Measurements from ENCODE around the gene CHEK2. TPM values are rescaled to one million over a fixed set of nuclear protein-coding genes. Genes with fewer than 3 reads are reported as not detected.

Gene CHEK2
- total and polyA plus RNA-seq, 10 donors, result 8.1 to 21.2 (median 12.2) TPM

GRCh38 chr22:28714043-28714628, 27.5 kb downstream of the CHEK2 start:
- 77 to 83% (median 80%) methylated on average over 2 of the region's 2 CpGs for WGBS, 5 donors
- TF ChIP-seq POLR2A (IDR thresholded peaks at IDR 0.05) (no peak), CTCF (IDR thresholded peaks at IDR 0.05 in 8 of 11, conservative IDR thresholded peaks at IDR 0.05 in 3 of 11) (no peak), POLR2AphosphoS5 (IDR thresholded peaks at IDR 0.05) (no peak)
- H3K9me3 ChIP-seq, result no peaks in the 10 kb centered on the region
- DNase-seq, result no peak
- H3K27ac ChIP-seq, result no peak overlapping the region
- intact Hi-C loops (cut with DNase I; ENCODE audit: low total_unique reads), result no loop called here
- H3K36me3 ChIP-seq, result peaks cover 0 to 35% (median 3%) of the 10 kb centered on the region in 6 donors
- H3K4me3 ChIP-seq, result no peak overlapping the region
- H3K4me1 ChIP-seq, result peaks cover 0 to 3% (median 0%) of the 10 kb centered on the region in 6 donors
- H3K27me3 ChIP-seq (replicated peaks in 1 of 7), result no peaks in the 10 kb centered on the region

GRCh38 chr22:28711820-28712777, 29.5 kb downstream of the CHEK2 start:
- Histone ChIP-seq H3K27me3 (replicated peaks in 1 of 7) (no peaks in the 10 kb centered on the region), H3K36me3 (peaks cover 0 to 36% (median 4%) of the 10 kb centered on the region in 6 donors), H3K9me3 (no peaks in the 10 kb centered on the region), H3K4me1 (peaks cover 0 to 7% (median 2%) of the 10 kb centered on the region in 6 donors), H3K27ac (peak overlapping the region in 5 of 8 donors; percentile 1 to 19 (median 6)), H3K4me3 (no peak overlapping the region)
- intact Hi-C loops (cut with DNase I; ENCODE audit: low total_unique reads), result no loop called here
- no peak for DNase-seq
- WGBS, 5 donors, result 71 to 83% (median 82%) methylated on average over 6 of the region's 6 CpGs
- TF ChIP-seq POLR2AphosphoS5 (IDR thresholded peaks at IDR 0.05), result no peak
- no peak for TF ChIP-seq POLR2A (IDR thresholded peaks at IDR 0.05)
- no peak for TF ChIP-seq CTCF (IDR thresholded peaks at IDR 0.05 in 8 of 11, conservative IDR thresholded peaks at IDR 0.05 in 3 of 11)

- intact Hi-C loops (cut with DNase I; ENCODE audit: low total_unique reads), result no loop called here
- no peak for DNase-seq
- peak overlapping the region in 2 of 8 donors; percentile 1 to 24 for H3K27ac ChIP-seq
- no peak overlapping the region for H3K4me3 ChIP-seq
- TF ChIP-seq CTCF (IDR thresholded peaks at IDR 0.05 in 8 of 11, conservative IDR thresholded peaks at IDR 0.05 in 3 of 11) (no peak), POLR2AphosphoS5 (IDR thresholded peaks at IDR 0.05) (no peak), POLR2A (IDR thresholded peaks at IDR 0.05) (no peak)
- H3K27me3 ChIP-seq (replicated peaks in 1 of 7), result no peaks in the 10 kb centered on the region
- WGBS, 5 donors, result 53 to 69% (median 60%) methylated on average over 2 of the region's 2 CpGs
- peaks cover 0 to 12% (median 9%) of the 10 kb centered on the region in 6 donors for H3K4me1 ChIP-seq
- no peaks in the 10 kb centered on the region for H3K9me3 ChIP-seq
- H3K36me3 ChIP-seq, result peaks cover 0 to 42% (median 4%) of the 10 kb centered on the region in 6 donors
These were observed 30.3 kb downstream of the CHEK2 start for GRCh38 chr22:28711341-28711740.

Data from spleen (tissue), 11 donors.